Measurements from ENCODE around the gene STEAP4. TPM values are rescaled to one million over a fixed set of nuclear protein-coding genes. Genes with fewer than 3 reads are reported as not detected.

Gene STEAP4
- total and polyA plus RNA-seq, 9 of the 15 experiments (the other 6 are each of a cell fraction or from before 2014, with no cell fraction given): 0.07 TPM; not detected in 8

DNA sequence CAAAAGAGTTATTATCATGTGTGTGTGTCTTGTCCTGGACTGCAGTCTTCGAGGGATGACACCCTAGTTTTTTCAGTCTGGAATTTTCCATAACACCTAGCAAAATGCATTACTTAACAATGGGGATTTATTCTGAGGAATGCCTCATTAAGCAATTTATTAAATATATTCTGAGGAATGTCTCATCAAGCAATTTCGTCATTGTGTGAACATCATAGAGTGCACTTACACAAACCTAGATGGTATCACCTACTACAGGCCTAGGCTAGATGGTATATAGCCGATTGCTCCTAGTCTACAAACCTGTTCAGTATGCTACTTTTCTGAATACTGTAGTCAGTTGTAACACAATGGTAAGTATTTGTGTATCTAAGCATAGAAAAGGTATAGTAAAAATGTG lies 1.1 kb upstream of the STEAP4 start:
- Histone ChIP-seq H3K27me3 (ENCODE audit: control insufficient read depth in 2 of 2, insufficient read depth in 2 of 2, low read length in 2 of 2) (peaks cover 2 to 15% of the 10 kb centered on the region in 2 experiments; a peak in 3 of 5 replicates), H2AFZ (ENCODE audit: low read depth, low read length) (no peak overlapping the region), H3K4me3 (no peak overlapping the region), H3K79me2 (ENCODE audit: control insufficient read depth, insufficient read depth, low read length) (no peaks in the 10 kb centered on the region), H3K9ac (ENCODE audit: insufficient read depth in 1 of 2, low read depth in 2 of 2, low read length in 2 of 2) (no peak overlapping the region), H3K9me1 (ENCODE audit: control insufficient read depth, insufficient read depth, low read length) (no peaks in the 10 kb centered on the region), H3K27ac (ENCODE audit: extremely low read depth, low read depth, low read length) (no peak overlapping the region), H4K20me1 (replicated peaks; ENCODE audit: control insufficient read depth, insufficient read depth, low read length) (no peaks in the 10 kb centered on the region), H3K4me1 (replicated peaks in 1 of 2; ENCODE audit: control insufficient read depth in 2 of 2, insufficient read depth in 2 of 2, low read length in 2 of 2) (peaks cover 0 to 3% of the 10 kb centered on the region in 2 experiments; a peak in 1 of 5 replicates), H3K4me2 (ENCODE audit: insufficient read depth, low read length) (no peak overlapping the region), H3K36me3 (ENCODE audit: control insufficient read depth, insufficient read depth, low read length) (no peaks in the 10 kb centered on the region), H3K9me3 (replicated peaks; ENCODE audit: control insufficient read depth, insufficient read depth, low read depth, low read length) (no peaks in the 10 kb centered on the region)
- intact Hi-C loops (cut with micrococcal nuclease): no loop called here
- in situ Hi-C loops (cut with MboI): no loop called here
- CTCF ChIA-PET (ENCODE audit: low intra/inter-chr PET ratio): no interaction called here
- ATAC-seq (no peak), FAIRE-seq (no peak), DNase-seq (ENCODE audit: extremely low read depth in 1 of 4, low spot score in 3 of 4) (no peak)
- POLR2A ChIA-PET: no interaction called here
- no TSS peak for BruUV-seq (replicated peaks)
- WGBS (ENCODE audit: insufficient coverage, low coverage, missing lambda C conversion rate): 0% methylated on average over 3 of the region's 3 CpGs
- TF ChIP-seq SMARCE1 (IDR thresholded peaks at IDR 0.05) (no peak), NFATC3 (IDR thresholded peaks at IDR 0.05) (no peak), NR2C1 (IDR thresholded peaks at IDR 0.05) (no peak), NR2C1 (tag; IDR thresholded peaks at IDR 0.05) (no peak), ZNF143 (CRISPR knock-in tag; IDR thresholded peaks at IDR 0.05) (no peak), ZSCAN32 (CRISPR knock-in tag; IDR thresholded peaks at IDR 0.05) (no peak), ELF2 (CRISPR knock-in tag; IDR thresholded peaks at IDR 0.05) (no peak), DACH1 (IDR thresholded peaks at IDR 0.05; ENCODE audit: partially characterized antibody) (no peak), PML (IDR thresholded peaks at IDR 0.05; ENCODE audit: low read length) (no peak), ZNF639 (CRISPR knock-in tag; conservative IDR thresholded peaks at IDR 0.05 in 1 of 2, IDR thresholded peaks at IDR 0.05 in 1 of 2) (no peak), FOXK1 (CRISPR knock-in tag; IDR thresholded peaks at IDR 0.05; ENCODE audit: borderline replicate concordance) (no peak), ZNF3 (CRISPR knock-in tag; IDR thresholded peaks at IDR 0.05) (no peak), TAF1 (IDR thresholded peaks at IDR 0.05; ENCODE audit: control insufficient read depth, extremely low read depth, insufficient read depth, low read length, severe bottlenecking) (no peak), BRD9 (IDR thresholded peaks at IDR 0.05; ENCODE audit: low read depth, partially characterized antibody) (no peak)
- TF ChIP-seq, protein P1, sequence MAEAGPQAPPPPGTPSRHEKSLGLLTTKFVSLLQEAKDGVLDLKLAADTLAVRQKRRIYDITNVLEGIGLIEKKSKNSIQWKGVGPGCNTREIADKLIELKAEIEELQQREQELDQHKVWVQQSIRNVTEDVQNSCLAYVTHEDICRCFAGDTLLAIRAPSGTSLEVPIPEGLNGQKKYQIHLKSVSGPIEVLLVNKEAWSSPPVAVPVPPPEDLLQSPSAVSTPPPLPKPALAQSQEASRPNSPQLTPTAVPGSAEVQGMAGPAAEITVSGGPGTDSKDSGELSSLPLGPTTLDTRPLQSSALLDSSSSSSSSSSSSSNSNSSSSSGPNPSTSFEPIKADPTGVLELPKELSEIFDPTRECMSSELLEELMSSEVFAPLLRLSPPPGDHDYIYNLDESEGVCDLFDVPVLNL (CRISPR knock-in tag; IDR thresholded peaks at IDR 0.05; ENCODE audit: low read depth): no peak
- TF ChIP-seq, protein P2, sequence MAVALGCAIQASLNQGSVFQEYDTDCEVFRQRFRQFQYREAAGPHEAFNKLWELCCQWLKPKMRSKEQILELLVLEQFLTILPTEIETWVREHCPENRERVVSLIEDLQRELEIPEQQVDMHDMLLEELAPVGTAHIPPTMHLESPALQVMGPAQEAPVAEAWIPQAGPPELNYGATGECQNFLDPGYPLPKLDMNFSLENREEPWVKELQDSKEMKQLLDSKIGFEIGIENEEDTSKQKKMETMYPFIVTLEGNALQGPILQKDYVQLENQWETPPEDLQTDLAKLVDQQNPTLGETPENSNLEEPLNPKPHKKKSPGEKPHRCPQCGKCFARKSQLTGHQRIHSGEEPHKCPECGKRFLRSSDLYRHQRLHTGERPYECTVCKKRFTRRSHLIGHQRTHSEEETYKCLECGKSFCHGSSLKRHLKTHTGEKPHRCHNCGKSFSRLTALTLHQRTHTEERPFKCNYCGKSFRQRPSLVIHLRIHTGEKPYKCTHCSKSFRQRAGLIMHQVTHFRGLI (CRISPR knock-in tag; IDR thresholded peaks at IDR 0.05): no peak
- TF ChIP-seq, protein P3, sequence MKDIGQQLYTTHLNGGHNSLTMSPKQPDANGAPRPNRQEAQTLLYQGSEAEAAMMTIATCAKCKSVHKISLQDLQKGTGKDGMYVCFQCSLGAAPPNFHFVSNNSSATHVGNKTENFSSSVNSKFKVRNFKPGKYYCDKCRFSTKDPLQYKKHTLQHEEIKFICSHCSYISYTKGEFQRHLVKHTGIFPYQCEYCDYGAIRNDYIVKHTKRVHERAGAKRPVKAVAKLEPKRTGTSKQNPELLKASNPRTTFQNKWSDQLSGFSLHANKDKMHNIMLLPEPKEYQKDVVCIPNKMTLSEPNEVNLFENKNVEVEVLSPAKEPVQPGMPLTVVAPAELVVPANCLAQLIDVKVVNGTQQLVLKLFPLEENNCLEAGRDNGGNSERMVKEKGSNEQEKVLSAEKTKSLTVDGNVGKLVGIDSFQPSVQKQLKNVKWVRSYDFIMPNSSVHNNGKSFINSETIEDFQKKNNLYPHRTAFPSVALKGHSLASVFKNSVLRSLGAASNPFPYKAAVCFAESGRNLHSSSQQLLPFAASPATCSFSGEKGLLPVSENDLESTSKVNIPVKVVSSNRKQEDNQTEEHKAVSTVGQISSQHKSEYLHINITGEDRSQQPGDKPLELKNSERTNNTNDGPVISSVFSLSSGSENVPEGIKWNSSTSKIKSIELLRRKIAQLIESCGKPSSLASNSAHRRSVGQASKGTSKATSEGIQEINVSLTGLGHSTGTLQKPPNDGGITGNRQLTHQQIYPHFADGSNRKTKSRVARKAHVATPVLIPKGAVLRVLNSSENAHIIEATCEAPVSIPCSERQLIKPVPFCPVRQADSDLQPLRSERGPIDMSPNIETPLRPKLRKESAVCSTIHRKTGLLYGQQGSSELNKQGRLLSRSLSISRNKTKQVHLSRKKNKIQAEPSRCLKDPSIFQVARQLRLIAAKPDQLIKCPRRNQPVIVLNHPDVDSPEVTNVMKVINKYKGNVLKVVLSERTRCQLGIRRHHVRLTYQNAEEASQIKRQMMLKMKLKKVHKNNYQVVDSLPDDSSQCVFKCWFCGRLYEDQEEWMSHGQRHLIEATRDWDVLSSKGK (CRISPR knock-in tag; IDR thresholded peaks at IDR 0.05): no peak
